SW480 (cell line): ENCODE results near the gene MTHFD1L.
A peak's percentile ranks its signal among the peaks of the same experiment; 100 is the strongest.

Source experiments
- DNase-seq: peaks from one replicate; pipeline ENCODE4 v3.0.0-alpha.2; 2016; ENCODE audit warnings: low spot score

The MTHFD1L gene

GRCh38 chr6:150898399-150899170 lies 33.1 kb downstream of the MTHFD1L start:
- DNase-seq: no peak

DNA sequence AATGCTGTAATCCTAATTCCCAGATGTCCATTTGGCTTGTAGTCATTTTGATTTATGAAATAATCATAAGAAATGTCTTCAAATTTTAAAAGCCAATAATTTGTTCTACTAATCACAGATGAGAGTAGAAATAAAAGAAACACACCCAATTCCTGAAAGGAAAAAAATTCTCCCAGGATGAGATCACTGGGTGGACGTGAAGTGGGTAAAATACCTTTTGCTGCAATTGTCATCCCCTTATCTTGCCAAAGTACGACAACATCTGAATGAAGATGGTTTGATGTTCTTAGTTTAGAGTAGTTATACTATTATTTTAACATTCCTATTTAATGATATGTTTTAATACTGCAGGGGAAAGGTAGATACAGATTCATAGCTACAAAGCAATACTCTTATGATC lies 33.7 kb downstream of the MTHFD1L start:
- DNase-seq: no peak

DNA sequence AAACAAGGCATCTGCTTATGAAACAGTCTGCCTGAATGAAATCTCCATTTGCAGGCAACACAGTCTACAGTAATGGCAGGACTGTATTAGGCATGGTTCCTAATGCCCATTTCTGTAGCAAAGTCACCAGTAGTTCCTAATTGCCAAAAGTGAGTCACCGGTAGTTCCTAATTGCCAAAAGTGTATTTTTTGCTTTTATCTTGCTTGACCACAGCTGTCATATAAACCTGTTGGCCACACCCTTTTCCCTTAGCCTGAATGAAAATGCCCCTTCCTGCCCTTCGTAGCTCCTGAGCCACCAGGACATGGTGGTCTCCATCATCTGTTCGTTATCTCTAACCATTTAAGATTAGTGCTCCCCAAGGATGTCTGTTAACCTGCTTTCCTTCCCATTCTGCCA lies 34.5 kb downstream of the MTHFD1L start:
- peak; percentile 72 for DNase-seq

DNA sequence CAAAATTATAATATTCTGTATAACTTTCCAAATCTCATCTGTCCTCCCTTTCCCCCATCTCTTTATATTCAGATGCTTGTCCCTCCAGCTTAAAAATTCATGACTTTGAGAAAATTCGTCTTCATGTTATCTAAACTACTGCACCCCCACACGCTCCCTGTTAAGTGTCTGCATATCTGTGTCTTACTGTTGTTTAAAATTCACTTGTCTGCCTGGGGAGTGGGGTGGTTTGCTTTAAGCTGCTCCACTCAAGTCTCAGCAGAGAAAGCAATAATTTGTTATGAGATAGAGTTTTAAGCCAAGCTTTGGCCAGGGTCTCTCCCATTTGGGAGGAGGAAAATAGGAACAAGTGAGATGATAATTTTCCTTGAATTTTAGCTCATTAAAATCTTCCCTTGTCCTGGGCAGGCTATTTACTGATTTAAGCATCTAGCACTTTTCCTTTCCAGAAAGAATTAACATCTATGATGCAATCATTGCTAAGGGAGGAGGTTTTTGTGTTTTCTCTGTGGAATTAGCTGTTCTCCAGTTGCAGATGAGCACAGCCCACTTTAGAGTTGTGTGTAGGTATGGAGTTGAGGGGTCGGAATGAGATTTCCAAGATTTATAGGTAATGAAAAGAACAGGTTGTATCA lies 36.8 kb downstream of the MTHFD1L start:
- no peak for DNase-seq

DNA sequence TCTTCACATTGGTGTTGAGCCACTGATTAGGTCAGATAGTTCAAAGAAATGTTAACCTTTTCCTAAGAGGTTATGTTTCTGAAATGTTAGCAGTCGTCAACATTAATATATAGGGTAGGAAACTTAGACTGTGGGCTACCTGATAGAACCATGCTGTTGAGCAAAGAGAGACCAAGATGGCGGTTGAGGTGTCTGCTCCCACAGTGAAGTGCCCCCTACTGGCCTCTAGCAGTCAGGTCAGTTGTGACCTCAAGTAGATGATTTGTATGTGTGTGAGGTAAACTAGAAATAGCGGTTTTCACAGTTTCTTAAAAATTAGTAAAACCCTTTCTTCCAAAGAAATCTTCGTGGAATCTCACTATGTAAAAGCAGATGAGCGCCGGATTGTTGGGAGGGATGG lies 40.3 kb downstream of the MTHFD1L start:
- no peak for DNase-seq

DNA sequence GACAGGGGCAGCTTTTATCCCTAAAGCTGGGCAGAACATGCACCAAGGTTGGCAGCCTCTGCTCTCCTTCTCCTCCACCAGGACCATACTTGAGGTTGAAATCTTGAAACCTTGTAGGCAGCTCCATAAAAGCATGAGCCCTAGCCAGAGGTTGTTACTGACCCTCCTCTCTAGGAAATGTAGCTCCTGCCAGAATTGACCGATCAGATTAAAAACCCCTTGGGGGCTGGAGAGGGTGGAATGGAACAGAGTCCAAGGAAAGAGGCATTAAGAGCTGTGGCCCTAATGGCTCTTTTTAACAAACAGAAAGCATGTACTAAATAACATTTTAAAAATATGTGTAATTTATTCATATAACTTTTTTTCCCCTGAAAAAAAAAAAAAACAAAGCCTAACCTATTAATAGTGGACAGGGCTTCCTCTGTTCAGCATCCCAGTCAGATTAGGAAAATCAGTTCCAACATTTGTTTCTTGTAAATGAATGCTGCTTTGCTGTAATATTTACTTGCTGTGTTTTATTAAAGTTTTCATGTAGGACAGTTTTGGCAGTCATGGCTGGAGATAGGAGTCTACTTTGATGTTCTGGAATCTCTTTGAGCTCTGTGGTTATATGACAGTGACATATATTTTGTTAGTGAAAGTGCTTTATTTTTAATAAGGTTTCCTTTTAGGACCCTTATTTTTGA lies 41.3 kb downstream of the MTHFD1L start:
- no peak for DNase-seq

DNA sequence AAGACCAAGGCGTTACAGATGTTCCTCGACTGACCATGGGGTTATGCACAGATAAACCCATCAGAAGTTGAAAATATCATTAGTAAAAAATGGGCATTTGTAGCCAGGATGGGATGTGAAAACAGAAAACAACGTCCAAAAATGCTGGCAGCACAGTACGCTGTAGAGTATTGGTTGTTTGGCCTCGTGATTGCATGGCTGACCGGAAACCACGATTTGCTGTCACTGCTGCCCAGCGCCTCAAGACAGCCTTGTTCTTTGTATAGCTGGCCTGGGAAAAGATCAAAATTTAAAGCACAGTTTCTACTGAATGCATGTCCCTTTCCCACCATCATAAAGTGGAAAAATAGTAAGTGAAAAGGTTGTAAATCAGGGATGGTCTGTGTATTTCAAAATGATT lies 41.9 kb downstream of the MTHFD1L start:
- DNase-seq: no peak

- no peak for DNase-seq
Measured at GRCh38 chr6:150908901-150909300, 43.4 kb downstream of the MTHFD1L start.

DNA sequence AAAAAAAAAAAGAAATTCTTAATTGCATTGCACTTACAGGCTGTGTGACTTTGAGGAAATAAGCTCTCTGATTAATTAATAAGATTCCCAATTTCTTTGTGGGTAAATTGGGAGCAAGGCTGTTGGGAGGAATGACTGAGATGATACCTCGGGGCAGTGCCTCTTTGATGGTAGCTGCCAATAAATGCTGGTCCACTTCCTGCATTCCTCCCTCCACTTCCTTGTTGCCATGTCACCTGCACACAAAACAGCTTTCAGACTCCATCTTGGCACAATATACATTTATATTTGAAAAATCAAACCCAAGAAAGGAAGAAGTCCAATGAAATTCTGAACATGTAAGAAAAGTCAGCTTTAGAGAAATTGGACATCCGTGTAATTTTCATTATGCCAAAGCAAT lies 45.1 kb downstream of the MTHFD1L start:
- DNase-seq: no peak

DNA sequence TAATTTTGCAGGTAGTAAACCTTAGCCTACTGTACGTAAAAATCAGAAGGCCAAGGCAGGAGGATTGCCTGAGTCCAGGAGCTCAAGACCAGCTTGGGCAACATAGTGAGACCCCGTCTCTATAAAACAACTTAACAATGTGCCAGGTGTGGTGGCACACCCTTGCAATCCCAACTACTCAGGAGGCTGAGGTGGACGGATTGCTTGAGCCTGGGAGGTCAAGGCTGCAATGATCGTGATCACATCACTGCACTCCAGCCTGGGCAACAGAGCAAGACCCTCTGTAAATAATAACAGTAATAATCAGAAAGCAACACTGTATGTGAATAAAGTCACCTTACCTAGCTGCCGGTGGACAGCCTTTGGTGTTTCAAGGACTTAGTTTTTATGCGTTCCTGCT lies 48.9 kb downstream of the MTHFD1L start:
- no peak for DNase-seq

GRCh38 chr6:150915131-150915879 lies 49.8 kb downstream of the MTHFD1L start:
- no peak for DNase-seq

- DNase-seq: no peak
Measured at GRCh38 chr6:150915880-150916265, 50.4 kb downstream of the MTHFD1L start.

- DNase-seq: no peak
Measured at GRCh38 chr6:150919938-150920337, 54.4 kb downstream of the MTHFD1L start.

- DNase-seq: no peak
Measured at GRCh38 chr6:150922137-150922536, 56.6 kb downstream of the MTHFD1L start.

DNA sequence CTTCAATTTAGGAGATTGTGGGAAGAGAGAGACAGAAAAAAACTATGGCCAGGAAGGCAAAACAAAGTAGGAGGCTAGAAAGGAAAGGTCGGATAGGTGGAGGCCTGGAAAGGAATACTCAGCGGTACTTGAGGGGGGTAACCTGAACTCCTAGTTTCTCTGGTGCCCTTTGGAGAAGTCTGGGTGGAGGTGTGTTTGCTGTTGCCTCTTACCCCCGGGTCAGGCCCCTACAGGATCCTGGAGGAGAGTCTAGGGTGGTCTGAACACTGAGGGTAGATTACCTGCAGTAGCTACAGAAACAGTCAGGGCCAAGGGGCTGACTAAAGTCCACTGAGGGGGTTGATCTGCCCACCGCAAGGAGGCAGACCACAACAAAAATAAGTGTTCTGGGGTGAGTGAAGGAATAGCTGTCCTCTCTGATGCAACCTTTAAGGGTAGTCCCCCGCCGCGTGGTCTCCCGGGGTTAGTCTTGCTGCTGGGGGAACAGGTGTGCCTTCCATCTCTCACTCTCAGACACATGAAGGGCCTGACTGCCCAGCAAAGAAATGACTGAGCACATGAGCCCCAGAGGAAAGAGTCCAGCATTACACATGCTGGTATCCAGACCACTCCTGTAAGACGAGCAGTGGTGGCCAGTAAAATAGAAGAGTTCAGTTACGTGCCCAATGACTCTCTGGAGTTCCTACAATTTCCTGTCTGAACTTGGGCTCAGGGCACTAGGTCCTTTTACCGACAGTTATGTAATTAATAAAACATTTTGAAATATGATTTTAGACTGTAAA lies 59.5 kb downstream of the MTHFD1L start:
- no peak for DNase-seq

- DNase-seq: no peak
Measured at GRCh38 chr6:150925590-150925928, 60.1 kb downstream of the MTHFD1L start.

DNA sequence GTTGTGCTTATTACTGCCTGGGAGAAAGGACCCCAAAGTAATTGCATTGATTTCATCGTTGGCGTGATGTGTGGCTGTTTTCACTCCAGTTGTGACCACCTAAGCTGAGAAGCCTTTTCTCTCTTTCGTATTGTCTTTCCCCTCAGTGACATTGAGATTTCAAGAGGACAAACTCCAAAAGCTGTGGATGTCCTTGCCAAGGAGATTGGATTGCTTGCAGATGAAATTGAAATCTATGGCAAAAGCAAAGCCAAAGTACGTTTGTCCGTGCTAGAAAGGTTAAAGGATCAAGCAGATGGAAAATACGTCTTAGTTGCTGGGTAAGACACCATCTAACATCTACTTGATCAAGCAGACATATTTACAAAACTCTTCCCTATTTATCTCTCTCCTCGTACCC lies 60.5 kb downstream of the MTHFD1L start:
- DNase-seq: no peak

- DNase-seq: no peak
Measured at GRCh38 chr6:150928882-150929281, 63.4 kb downstream of the MTHFD1L start.

- no peak for DNase-seq
Measured at GRCh38 chr6:150929416-150929815, 63.9 kb downstream of the MTHFD1L start.

DNA sequence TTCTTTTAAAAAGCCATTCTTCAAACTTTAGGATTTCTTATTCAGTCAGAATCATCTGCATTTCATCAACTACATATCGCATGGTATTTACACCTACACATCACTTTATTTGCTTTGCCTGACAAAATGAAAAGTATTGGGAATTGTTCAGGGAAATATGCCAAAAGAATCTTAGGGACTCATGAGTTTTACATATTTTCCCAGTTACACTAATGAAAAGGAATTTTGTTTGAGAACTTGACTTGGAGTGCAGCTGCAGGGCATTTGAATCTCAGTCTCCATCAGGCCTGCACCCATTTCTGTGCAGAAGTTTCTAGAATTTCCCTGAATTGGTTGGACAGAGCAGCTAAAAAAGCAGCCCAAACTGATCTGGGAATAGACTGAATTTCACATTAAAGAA lies 65.3 kb downstream of the MTHFD1L start:
- DNase-seq: no peak

GRCh38 chr6:150931405-150931804 lies 65.9 kb downstream of the MTHFD1L start:
- DNase-seq: no peak

DNA sequence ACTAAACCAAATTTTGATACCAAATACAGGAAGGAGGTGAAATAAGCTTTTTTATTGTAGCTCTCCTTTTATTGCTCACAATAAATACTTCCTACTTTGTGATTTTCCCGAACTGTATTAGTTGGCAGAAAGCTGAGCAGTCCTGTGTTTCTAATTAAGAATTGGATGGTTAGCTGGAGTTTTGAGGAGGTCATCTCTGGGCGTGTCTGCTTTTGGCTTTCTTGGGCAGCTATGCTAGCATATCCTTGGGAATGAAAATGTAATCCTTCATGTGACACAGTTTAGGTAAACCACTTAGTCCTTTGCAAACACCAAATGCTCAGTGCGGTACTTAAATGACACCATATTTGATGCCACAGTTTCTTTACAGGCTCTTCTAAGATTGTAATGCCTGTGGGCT lies 67.5 kb downstream of the MTHFD1L start:
- no peak for DNase-seq
